H9 (cell line): ENCODE data around the gene SLC18B1. TPM values are rescaled to one million over a fixed set of nuclear protein-coding genes. Genes with fewer than 3 reads are reported as not detected.

Experiments
- DNase-seq: peaks from one replicate; pipeline ENCODE4 v3.0.0-alpha.2; 2017
- H2AFZ ChIP-seq: one replicate; pipeline ENCODE4 v1.6.1; 2013; ENCODE audit warnings: mild to moderate bottlenecking, low read length, control low read depth, moderate library complexity
- H2AK5ac ChIP-seq: 2 replicates; pipeline ENCODE4 v1.6.1; 2013; ENCODE audit warnings: low read length, control low read depth, mixed read lengths; ENCODE audit not compliant: insufficient read length
- H2BK120ac ChIP-seq: one replicate; pipeline ENCODE4 v1.6.1; 2013; ENCODE audit warnings: low read depth, mild to moderate bottlenecking, low read length, control low read depth, inconsistent platforms; ENCODE audit not compliant: poor library complexity, severe bottlenecking
- H2BK12ac ChIP-seq: 2 replicates; pipeline ENCODE4 v1.6.1; 2013; ENCODE audit warnings: low read length, control low read depth, mixed read lengths, low read depth; ENCODE audit not compliant: insufficient read length
- H2BK15ac ChIP-seq: 2 replicates; pipeline ENCODE4 v1.6.1; 2013; ENCODE audit warnings: low read depth, low read length, control low read depth
- H2BK20ac ChIP-seq: one replicate; pipeline ENCODE4 v1.6.1; 2013; ENCODE audit warnings: low read depth, mild to moderate bottlenecking, low read length, control low read depth, inconsistent platforms; ENCODE audit not compliant: poor library complexity, severe bottlenecking
- H2BK5ac ChIP-seq: 2 replicates; pipeline ENCODE4 v1.6.1; 2013; ENCODE audit warnings: low read length, control low read depth, mixed read lengths; ENCODE audit not compliant: insufficient read length
- H3K14ac ChIP-seq: 2 replicates; pipeline ENCODE4 v1.6.1; 2013; ENCODE audit warnings: low read length, control low read depth; ENCODE audit not compliant: insufficient read depth
- H3K18ac ChIP-seq: 2 replicates; pipeline ENCODE4 v1.6.1; 2013; ENCODE audit warnings: low read depth, mild to moderate bottlenecking, mixed read lengths, low read length, control low read depth; ENCODE audit not compliant: insufficient read length
- H3K23ac ChIP-seq: 2 replicates; pipeline ENCODE4 v1.6.1; 2013; ENCODE audit warnings: low read length, control low read depth, mixed read lengths, low read depth; ENCODE audit not compliant: insufficient read length
- H3K23me2 ChIP-seq: 2 replicates; pipeline ENCODE4 v1.6.1; 2013; ENCODE audit warnings: low read depth, mild to moderate bottlenecking, mixed read lengths, low read length, control low read depth; ENCODE audit not compliant: insufficient read length, poor library complexity, severe bottlenecking
- H3K27ac ChIP-seq: 2 replicates; pipeline ENCODE4 v1.5.1; 2013; ENCODE audit warnings: low read length, control low read depth, mixed read lengths, low read depth; ENCODE audit not compliant: insufficient read length
- H3K27me3 ChIP-seq: 2 replicates; pipeline ENCODE4 v1.6.1; 2013; ENCODE audit warnings: low read length, control low read depth, inconsistent platforms; ENCODE audit not compliant: insufficient read depth
- H3K4ac ChIP-seq: 2 replicates; pipeline ENCODE4 v1.6.1; 2013; ENCODE audit warnings: low read depth, mild to moderate bottlenecking, control low read depth, inconsistent platforms, low read length, moderate library complexity
- H3K4me1 ChIP-seq: 2 replicates; pipeline ENCODE4 v1.6.1; 2013; ENCODE audit warnings: low read length, control low read depth, inconsistent platforms; ENCODE audit not compliant: insufficient read depth
- H3K4me2 ChIP-seq: 2 replicates; pipeline ENCODE4 v1.6.1; 2013; ENCODE audit warnings: low read length, control low read depth, mixed read lengths; ENCODE audit not compliant: insufficient read length, insufficient read depth
- H3K56ac ChIP-seq: 2 replicates; pipeline ENCODE4 v1.6.1; 2013; ENCODE audit warnings: low read depth, mild to moderate bottlenecking, mixed read lengths, low read length, control low read depth; ENCODE audit not compliant: insufficient read length
- H3K79me1 ChIP-seq: 2 replicates; pipeline ENCODE4 v1.6.1; 2013; ENCODE audit warnings: low read depth, mild to moderate bottlenecking, moderate library complexity, low read length, control low read depth, inconsistent platforms; ENCODE audit not compliant: insufficient read depth, poor library complexity, severe bottlenecking
- H3K79me2 ChIP-seq: 2 replicates; pipeline ENCODE4 v1.6.1; 2013; ENCODE audit warnings: low read length, control low read depth, inconsistent platforms; ENCODE audit not compliant: insufficient read depth
- H3K9ac ChIP-seq: 2 replicates; pipeline ENCODE4 v1.6.1; 2013; ENCODE audit warnings: low read length, control low read depth, mixed read lengths; ENCODE audit not compliant: insufficient read length; ENCODE audit errors: extremely low read depth
- H3K9me3 ChIP-seq: one replicate; pipeline ENCODE4 v1.6.1; 2013; ENCODE audit warnings: low read depth, low read length, inconsistent platforms; ENCODE audit not compliant: control insufficient read depth
- H3T11ph ChIP-seq: one replicate; pipeline ENCODE4 v1.6.1; 2013; ENCODE audit warnings: mild to moderate bottlenecking, low read length, control low read depth, inconsistent platforms
- H4K20me1 ChIP-seq: one replicate; pipeline ENCODE4 v1.6.1; 2013; ENCODE audit not compliant: control insufficient read depth, insufficient read length, insufficient read depth
- H4K5ac ChIP-seq: 2 replicates; pipeline ENCODE4 v1.6.1; 2013; ENCODE audit warnings: low read depth, mild to moderate bottlenecking, mixed read lengths, low read length, control low read depth; ENCODE audit not compliant: insufficient read length
- H4K8ac ChIP-seq: replicated peaks from 2 replicates; pipeline ENCODE4 v1.6.1; 2013; ENCODE audit warnings: low read length, control low read depth, mixed read lengths, low read depth; ENCODE audit not compliant: insufficient read length
- H4K91ac ChIP-seq: 2 replicates; pipeline ENCODE4 v1.6.1; 2013; ENCODE audit warnings: low read depth, mild to moderate bottlenecking, moderate library complexity, mixed read lengths, low read length, control low read depth; ENCODE audit not compliant: insufficient read length
- H3K27ac Mint-ChIP-seq, 3 experiments: 2 replicates in 2 of 3; 3 replicates in 1 of 3; pipeline ENCODE4 v1.8.0; 2020 to 2021; ENCODE audit warnings: mixed read lengths in 3 of 3, mild to moderate bottlenecking in 1 of 3, moderate library complexity in 1 of 3
- H3K27me3 Mint-ChIP-seq: 2 replicates; pipeline ENCODE4 v1.8.0; 2021; ENCODE audit warnings: low read depth, mild to moderate bottlenecking, moderate library complexity, mixed read lengths
- H3K36me3 Mint-ChIP-seq, 3 experiments: 2 replicates in 2 of 3; 3 replicates in 1 of 3; pipeline ENCODE4 v1.8.0; 2020 to 2021; ENCODE audit warnings: low read depth in 3 of 3, mixed read lengths in 3 of 3; ENCODE audit not compliant: insufficient read depth in 1 of 3
- H3K4me1 Mint-ChIP-seq, 2 experiments: 2 replicates each; pipeline ENCODE4 v1.8.0; 2020; ENCODE audit warnings: mixed read lengths in 2 of 2
- H3K4me3 Mint-ChIP-seq, 2 experiments: 2 replicates in 1 of 2; 3 replicates in 1 of 2; pipeline ENCODE4 v1.8.0; 2020 to 2021; ENCODE audit warnings: mild to moderate bottlenecking in 2 of 2, mixed read lengths in 2 of 2, moderate library complexity in 1 of 2
- H3K9me3 Mint-ChIP-seq, 2 experiments: 2 replicates in 1 of 2; 3 replicates in 1 of 2; pipeline ENCODE4 v1.8.0; 2020; ENCODE audit warnings: mild to moderate bottlenecking in 2 of 2, mixed read lengths in 2 of 2, moderate library complexity in 1 of 2
- WGBS: extraction: QIAGEN DNeasy Blood & Tissue Kit; methylation state at CpG from one replicate; pipeline ENCODE4 v1.1.7; 2013; ENCODE audit warnings: missing lambda C conversion rate, low lambda C conversion rate, mixed read lengths; ENCODE audit not compliant: insufficient read length; ENCODE audit errors: extremely low coverage; 5-methylcytosine and 5-hydroxymethylcytosine counted together
- total RNA-seq: library from RNA; stranded (reverse); gene quantifications from 2 replicates; pipeline ENCODE4 v1.2.1, GENCODE V29; 2021
- TF ChIP-seq, protein P1 (sequence below): fragments of 200-600 bp; sonication (generic); conservative IDR thresholded peaks from 3 replicates; pipeline ENCODE4 v1.8.0; 2021; ENCODE audit warnings: antibody characterized with exemption, mild to moderate bottlenecking

The SLC18B1 gene
- total RNA-seq, 1 experiment from 2014 or later = 19.8 TPM

DNA sequence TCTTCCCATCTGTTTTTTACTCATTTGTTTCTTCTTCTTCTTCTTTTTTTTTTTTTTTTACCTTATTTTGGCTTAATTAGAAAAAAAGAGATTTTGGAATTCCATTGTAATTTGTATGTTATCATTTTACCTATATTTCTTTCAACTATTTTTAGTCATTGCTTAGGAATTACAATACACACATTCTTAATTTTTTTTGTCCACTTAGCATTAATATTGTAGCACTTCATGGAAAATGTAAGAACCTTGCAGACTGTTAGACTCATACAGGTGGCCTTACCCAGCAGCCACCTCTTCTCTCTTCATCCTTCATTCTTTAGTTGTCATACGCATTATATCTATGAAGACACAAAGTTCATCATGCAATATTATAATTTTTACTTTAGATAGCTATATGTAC lies 5.8 kb upstream of the SLC18B1 start:
- no peaks in the 10 kb centered on the region for H3K79me2 ChIP-seq
- no peak overlapping the region for H3K27ac ChIP-seq
- H3T11ph ChIP-seq = no peak overlapping the region
- no CpG with 5 or more reads among the region's 1 CpG for WGBS
- H3K56ac ChIP-seq = no peak overlapping the region
- H3K4me3 Mint-ChIP-seq = no peak overlapping the region
- no peaks in the 10 kb centered on the region for H3K4me1 ChIP-seq
- no peak overlapping the region for H2BK12ac ChIP-seq
- no peaks in the 10 kb centered on the region for H4K20me1 ChIP-seq
- H2AFZ ChIP-seq = no peak overlapping the region
- H2AK5ac ChIP-seq = no peak overlapping the region
- H3K4me1 Mint-ChIP-seq = no peaks in the 10 kb centered on the region
- no peaks in the 10 kb centered on the region for H3K27me3 ChIP-seq
- H3K9ac ChIP-seq = no peak overlapping the region
- H2BK15ac ChIP-seq = no peak overlapping the region
- H2BK5ac ChIP-seq = no peak overlapping the region
- TF ChIP-seq, protein P1, sequence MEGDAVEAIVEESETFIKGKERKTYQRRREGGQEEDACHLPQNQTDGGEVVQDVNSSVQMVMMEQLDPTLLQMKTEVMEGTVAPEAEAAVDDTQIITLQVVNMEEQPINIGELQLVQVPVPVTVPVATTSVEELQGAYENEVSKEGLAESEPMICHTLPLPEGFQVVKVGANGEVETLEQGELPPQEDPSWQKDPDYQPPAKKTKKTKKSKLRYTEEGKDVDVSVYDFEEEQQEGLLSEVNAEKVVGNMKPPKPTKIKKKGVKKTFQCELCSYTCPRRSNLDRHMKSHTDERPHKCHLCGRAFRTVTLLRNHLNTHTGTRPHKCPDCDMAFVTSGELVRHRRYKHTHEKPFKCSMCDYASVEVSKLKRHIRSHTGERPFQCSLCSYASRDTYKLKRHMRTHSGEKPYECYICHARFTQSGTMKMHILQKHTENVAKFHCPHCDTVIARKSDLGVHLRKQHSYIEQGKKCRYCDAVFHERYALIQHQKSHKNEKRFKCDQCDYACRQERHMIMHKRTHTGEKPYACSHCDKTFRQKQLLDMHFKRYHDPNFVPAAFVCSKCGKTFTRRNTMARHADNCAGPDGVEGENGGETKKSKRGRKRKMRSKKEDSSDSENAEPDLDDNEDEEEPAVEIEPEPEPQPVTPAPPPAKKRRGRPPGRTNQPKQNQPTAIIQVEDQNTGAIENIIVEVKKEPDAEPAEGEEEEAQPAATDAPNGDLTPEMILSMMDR = no peak
- H3K23me2 ChIP-seq = no peaks in the 10 kb centered on the region
- peaks cover 0 to 2% (median 0%) of the 10 kb centered on the region in 3 experiments; a peak in 2 of 7 replicates for H3K36me3 Mint-ChIP-seq
- H3K23ac ChIP-seq = no peak overlapping the region
- H2BK20ac ChIP-seq = no peak overlapping the region
- H3K9me3 Mint-ChIP-seq = peaks cover 0 to 5% of the 10 kb centered on the region in 2 experiments; a peak in 3 of 5 replicates
- no peak for DNase-seq
- H3K79me1 ChIP-seq = no peaks in the 10 kb centered on the region
- no peak overlapping the region for H4K5ac ChIP-seq
- H3K18ac ChIP-seq = no peak overlapping the region
- no peak overlapping the region for H2BK120ac ChIP-seq
- no peak overlapping the region for H3K27ac Mint-ChIP-seq
- no peak overlapping the region for H3K4me2 ChIP-seq
- no peak overlapping the region for H4K91ac ChIP-seq
- H3K4ac ChIP-seq = no peak overlapping the region
- no peak overlapping the region for H3K14ac ChIP-seq
- H4K8ac ChIP-seq = no peak overlapping the region
- no peaks in the 10 kb centered on the region for H3K9me3 ChIP-seq
- H3K27me3 Mint-ChIP-seq = peaks cover 2% of the 10 kb centered on the region
